Fibroblast of upper back skin (primary cell): ENCODE data around the gene TTL.
"Not testable (repeated sequence)": the region's sequence is repeated elsewhere in the genome, so short reads cannot be mapped to it uniquely, and the experiment has no call there.

Source experiments
- DNase-seq: peaks from one replicate; pipeline ENCODE4 v3.0.0-alpha.2; 2013

The TTL gene

DNA sequence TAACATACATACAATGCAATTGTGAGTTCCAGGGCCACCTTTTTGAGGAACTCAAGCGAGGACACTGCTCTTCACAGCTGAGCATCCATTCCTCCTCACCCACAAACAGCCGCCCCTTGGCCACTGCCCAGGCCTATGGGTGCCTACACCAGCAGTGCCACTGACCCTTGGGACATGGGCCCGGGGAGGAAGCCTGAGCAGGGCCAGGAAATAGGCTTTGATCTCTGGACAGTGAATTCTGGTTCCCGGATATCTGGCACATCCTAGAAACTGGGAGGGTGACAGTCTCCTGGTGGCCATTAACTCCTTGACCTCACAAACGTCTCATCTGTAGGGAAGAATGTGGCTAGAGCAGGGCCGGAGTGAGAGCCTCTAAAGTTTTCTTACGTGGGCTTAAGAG lies 5.5 kb upstream of the TTL start:
- DNase-seq: no peak

DNA sequence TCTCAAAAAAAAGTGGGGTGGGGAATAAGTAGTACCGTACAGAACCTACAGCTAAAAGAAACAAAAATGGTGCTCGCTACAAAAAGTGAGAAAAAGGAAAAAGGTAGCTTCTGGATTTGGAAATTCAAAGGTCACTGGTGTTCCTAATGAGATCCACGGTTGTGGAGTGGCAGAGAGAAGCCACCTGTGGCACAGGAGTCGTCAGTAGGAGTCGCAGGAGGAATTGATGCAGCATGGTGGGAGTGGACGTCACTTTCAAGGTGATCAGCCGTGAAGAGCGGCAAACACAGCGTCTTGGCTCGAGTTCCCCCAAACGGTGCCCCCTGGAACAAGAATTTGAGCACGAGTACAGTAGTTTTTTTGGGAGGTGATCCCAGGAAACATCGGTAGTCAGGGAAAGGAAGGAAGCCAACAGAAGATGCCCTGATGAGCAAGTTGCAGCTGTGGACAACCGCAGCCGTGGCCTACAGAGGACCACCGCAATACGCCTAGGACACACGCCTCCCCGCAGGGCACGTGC lies 1.4 kb upstream of the TTL start:
- DNase-seq: no peak

DNA sequence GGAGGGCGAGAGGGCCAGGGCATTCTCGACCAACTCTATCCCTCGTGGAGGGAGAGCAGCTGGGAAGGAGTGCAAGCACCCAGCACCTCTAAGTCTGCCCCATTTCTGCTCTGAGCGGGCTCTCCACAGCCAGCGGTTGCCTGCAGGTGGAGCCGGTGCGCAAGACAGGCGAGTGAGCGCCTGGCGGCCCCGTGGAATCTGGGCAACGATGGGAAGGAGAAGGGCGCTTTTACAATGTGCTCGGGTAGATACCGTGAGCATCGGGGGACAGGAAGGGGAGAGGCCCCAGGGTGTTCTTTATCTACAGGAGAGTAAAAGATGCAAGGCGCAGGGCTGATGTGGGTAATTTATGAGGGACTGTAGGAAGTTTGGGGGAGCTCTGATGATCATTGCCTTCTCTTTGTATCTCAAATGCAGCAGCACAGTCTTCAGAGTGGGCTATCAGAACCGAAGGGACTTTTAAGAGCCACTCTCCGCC lies 867 bp upstream of the TTL start:
- peak; percentile 73 for DNase-seq

DNA sequence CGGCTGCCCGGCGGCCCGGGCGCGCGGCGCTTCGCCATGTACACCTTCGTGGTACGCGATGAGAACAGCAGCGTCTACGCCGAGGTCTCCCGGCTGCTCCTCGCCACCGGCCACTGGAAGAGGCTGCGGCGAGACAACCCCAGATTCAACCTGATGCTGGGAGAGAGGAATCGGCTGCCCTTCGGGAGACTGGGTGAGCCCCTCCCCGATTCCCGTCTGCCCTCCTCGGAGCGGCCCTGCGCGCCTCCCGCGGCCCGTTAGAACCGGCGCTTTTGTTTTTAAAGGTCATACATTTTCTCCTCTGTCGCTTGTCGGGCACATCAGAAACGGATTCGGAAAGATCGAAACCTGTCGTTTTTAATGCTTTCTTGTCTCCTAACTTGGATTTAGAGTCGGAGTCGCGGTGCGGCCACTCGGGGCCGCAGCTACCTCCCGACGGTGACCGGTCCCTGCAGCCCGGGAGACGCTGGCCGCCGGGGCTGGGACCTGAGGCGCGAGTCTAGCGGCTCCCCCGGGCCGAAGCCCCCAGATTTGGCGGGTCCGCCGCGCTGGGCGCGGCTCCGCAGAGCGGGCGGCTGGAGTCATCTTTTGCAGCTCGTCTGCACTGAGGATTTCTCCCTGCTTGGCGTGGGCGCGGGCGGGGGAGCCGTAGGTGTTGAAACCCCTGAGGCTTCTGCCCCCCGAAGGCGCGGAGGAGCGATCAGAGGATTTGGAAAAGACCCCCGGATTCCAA lies 519 bp downstream of the TTL start:
- DNase-seq: peak; percentile 28

DNA sequence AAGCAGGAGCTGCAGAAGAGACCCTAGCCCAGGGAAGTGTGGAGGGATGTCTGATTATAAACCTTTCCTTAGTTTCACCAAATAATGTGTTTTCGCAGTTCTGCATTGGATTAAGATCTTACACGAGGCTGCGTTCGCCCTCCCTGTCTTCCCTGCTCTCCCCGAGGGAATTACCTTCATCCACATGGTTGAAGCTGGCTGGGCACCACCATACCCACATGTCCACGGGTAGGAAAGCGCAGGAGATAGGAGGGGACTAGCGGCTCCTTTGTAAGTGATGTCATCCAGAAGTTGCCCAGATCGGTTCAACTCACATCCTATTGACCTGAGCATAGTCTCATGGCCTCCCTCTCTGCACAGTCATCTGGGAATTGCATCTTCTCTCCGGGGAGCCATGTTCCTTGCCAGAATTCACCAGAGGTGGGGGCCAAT lies 1.1 kb downstream of the TTL start:
- peak; percentile 38 for DNase-seq

DNA sequence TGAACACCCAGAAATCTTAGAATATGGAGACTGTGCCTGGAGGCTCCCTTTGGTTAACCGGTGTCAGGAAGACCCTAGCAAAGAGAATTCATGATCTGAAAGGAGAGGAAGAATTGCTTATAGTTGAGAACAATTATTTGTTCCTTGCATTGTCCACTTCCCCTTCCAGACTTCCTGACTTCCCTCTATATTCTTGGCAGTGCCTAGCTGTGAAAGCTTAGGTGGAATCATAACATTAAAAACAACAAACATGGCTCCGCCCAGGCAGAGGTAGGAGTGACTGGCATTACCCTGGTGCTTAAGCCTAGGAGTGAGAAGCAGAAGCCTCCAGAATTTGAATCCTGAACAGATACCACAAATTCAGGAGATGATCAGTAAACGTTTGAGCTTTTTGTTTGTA lies 1.9 kb downstream of the TTL start:
- no peak for DNase-seq

DNA sequence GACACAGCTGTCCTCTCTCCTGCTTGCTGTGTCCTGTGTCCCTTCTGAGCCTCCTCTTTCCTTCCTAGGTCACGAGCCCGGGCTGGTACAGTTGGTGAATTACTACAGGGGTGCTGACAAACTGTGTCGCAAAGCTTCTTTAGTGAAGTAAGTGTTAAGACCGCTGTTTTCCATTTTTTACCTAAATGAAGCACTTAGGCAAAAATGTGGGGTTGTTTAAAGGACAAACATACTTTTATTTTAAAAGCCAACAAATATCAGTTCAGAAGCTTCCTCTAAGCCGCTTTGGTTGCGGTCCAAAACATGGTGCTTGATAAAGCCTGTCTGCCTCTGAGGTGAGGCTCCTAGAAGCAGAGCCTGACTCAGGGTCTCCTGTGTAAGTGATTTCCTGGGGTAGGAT lies 3.9 kb downstream of the TTL start:
- no peak for DNase-seq

DNA sequence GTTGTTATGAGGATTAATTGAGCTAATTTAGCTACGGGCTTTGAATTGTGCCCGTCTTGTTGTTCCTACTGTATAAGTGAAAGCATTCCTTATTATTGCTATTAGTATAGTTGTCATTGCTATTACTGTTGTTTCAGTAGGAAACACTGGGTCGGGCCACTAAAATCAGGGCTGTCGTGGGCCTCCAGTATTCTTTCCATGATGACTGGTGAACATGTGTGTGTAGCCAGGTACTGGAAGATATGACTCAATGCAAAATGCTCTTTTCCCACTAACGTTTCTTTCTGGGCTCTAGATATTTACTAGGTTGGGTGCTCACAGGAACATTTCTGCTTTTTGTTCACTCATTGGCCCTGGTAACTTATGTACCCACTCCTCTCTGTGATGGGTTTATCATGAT lies 4.9 kb downstream of the TTL start:
- no peak for DNase-seq

DNA sequence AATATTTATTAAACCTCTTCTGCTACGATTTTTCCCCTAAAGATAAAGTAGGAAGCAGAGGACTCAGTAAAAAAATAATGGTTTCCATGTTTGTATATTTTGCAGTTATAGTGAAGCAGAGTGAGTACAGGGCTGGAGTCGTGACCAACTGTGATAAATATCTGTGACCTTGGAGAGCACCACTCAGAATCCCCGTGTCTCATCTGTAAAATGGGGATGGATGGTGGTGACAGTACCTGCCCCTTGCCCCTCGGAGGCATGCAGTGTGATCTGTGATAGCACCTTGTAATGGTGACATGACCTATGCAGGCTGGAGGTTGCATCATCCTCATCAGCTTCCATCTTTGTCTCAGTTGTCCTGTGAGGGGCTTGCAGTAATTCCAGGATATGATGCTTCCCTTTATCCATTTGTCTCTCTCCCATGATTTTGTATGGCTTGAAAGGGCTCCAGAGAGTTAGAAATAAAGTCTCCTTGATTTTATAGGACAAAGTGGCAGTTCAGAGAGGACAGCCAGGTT lies 5.5 kb downstream of the TTL start:
- no peak for DNase-seq

DNA sequence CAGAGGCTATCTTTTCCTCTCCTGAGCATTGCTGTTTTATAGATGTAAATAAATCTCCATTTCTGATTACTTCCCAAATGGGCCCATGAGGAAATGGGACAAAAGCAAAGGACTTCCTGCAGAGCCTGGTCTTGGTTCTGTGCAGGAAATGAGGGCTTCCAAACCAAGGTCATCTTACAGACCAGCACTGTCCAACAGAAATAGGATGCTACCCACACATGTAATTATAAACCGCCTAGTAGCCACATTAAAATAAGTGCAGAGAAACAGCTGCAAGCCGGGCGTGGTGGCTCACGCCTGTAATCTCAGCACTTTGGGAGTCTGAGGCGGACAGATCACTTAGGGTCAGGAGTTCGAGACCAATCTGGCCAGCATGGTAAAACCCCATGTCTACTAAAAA lies 6.2 kb downstream of the TTL start:
- DNase-seq: no peak

DNA sequence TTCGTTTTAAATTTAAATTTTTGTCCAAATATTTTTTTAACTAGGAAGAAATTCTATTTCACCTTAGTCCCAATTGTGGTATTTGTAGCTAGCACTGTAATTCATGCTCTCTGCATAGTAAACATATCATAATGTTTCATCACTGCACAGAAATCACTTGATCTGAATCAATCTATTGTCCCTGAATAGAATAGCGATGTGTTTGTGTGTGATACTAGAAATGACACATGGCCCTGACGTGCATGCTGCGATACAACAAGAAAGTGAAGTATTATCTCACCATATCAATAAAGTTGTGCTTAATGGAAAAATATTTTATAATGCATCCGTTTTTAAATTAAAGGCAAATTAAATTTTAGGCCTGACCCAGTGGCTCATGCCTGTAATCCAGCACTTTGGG lies 10.0 kb downstream of the TTL start:
- DNase-seq: no peak

DNA sequence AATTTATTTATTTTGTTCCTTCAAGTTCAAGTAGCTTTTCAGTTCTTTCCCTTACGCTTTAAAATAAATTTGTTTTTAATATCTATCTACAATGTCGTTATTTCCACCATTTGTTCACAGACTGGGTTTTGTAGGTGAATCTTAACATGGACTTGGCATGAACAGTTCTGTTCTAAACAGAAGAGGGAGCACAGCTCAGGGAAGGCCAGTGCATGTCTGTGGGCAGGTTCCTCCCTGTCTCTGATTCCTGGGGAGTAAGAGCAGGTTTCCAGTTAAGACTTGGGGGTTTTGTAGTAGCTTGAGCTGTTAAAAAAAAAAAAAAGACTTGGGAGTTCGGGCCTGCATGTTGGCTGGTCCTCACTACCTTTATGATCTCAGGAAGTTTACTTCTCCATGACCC lies 11.1 kb downstream of the TTL start:
- DNase-seq: no peak

DNA sequence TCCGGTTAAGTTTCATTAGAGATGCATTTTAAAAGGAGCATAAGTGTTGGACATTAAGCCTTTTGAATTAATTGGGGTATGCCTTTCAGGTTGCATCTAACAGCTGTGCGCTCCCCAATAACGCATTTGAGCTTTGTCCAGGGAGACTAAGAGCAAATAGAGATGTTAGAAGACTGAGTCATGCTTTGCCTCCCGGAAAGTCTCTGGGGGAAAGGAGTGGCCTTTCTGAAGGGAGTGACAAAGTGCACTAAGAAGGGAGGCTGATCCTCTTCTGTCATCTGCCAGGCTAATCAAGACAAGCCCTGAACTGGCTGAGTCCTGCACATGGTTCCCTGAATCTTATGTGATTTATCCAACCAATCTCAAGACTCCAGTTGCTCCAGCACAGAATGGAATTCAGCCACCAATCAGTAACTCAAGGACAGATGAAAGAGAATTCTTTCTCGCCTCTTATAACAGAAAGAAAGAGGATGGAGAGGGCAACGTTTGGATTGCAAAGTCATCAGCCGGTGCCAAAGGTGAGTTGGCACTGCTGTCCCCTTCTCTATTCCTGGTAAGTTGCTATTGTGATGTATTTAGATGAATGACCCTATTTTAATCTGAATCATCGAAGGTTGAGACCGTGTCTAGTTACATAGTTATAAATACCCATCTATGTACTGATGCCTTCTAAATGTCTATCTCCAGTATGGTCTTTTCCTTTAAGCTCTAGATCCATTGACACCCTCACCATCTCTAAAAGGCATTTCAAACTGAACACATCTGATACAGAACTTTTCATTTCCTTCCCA lies 12.1 kb downstream of the TTL start:
- DNase-seq: peak; percentile 71

DNA sequence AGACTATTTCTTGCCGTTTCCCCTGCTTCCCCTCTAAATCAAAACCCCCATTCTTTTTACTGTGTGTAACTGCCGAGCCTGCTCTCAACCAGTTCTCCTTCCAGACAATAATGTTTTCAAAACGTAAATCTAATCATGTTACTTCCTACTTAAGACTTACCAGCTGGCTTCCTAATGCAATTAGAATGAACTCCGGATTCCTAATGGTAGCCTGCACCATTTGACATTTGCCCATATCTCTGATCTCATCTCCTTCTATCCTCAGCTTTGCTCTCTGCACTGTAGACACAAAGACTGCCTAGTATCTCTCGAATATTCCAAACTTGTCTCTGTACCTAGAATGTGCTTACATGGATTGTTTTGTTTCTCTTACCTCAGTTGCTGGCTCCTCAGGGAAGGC lies 12.9 kb downstream of the TTL start:
- no peak for DNase-seq

DNA sequence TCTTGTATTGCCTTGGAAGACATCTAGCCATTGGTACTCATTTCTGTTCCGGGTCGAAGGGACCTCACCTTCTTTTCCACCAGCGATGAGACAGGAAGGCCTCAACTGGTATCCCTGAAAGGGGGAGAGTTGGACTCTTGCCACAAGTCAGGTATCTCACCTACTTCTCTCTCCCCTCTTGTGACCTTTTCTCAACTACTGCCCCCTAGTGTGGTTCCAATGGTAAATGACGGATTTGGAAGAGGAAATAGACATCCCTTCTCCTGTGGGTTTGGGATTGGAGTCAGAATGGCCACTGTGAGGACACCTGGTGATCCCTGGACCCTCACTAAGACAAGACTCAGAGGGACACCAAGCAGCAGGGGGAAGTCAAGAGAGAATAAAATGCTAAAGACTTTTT lies 13.9 kb downstream of the TTL start:
- not testable (repeated sequence) for DNase-seq

DNA sequence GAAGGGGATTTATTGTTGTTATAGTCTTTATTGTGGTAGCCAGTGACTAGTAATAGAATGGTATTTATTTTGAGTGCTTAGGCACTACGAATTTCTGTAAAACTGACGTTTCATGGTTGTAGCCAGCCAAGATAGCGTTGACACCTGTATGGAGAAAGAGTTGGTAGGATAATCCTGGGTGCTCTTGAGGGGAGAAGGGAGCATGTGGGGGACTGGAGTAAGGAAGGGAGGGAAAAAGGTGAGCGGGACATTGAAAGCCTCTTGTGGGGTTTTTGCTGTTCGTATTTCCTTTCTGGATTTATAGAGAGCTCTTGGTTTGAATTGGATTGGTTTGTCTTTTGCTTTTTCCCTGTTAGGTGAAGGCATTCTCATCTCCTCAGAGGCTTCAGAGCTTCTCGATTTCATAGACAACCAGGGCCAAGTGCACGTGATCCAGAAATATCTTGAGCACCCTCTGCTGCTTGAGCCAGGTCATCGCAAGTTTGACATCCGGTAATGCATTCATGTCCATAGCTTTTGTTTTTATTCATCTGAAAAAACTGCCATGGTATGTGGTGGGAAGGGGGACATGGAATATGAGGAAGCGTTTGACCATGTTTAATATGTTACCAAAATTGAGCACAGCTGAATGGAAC lies 19.0 kb downstream of the TTL start:
- DNase-seq: peak; percentile 47

DNA sequence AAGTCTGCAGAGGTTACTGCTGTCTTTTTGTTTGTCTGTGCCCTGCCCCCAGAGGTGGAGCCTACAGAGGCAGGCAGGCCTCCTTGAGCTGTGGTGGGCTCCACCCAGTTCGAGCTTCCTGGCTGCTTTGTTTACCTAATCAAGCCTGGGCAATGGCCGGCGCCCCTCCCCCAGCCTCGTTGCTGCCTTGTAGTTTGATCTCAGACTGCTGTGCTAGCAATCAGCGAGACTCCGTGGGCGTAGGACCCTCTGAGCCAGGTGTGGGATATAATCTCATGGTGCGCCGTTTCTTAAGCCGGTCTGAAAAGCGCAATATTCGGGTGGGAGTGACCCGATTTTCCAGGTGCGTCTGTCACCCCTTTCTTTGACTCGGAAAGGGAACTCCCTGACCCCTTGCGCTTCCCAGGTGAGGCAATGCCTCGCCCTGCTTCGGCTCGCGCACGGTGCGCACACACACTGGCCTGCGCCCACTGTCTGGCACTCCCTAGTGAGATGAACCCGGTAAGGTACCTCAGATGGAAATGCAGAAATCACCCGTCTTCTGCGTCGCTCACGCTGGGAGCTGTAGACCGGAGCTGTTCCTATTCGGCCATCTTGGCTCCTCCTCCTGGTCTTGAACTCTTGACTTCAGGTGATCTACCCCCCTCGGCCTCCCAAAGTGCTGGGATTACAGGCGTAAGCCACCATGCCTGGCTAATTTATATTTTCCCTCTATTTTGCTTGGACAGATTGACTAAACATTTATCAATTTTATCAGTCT lies 27.5 kb downstream of the TTL start:
- DNase-seq: not testable (repeated sequence)

DNA sequence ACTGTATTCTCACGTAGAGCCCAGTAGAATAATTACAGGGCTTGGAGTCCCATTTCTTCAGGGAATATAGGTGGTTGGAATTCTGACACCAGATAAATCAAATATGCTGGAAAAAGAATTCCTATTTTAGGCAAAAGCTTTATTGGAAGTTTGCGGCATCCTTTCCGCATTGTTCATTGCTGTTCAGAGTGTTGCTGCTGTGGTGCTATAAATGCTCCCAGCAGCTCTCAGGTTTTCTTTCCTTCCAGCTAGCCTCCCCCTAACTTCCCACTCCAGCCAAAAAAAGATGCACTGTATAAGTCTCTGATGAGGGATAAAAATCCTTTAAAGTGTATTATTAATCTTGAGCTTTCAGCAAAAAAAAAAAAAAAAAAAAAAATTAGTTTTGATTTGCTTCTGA lies 34.8 kb downstream of the TTL start:
- no peak for DNase-seq

DNA sequence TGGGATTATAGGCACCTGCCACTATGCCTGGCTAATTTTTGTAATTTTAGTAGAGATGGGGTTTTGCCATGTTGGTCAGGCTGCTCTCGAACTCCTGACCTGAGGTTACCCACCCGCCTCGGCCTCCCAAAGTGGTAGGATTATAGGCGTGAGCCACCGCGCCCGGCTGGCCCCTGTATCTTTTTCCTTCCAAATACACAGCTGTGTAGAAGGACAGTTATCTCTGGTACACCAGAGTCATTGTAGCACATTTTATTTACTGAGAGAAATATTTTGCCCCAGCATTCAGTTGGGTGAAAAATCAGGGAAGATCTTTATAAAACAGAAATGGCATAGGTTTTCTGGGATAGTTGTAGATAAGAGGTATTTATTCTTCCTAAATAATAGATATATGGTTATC lies 36.9 kb downstream of the TTL start:
- DNase-seq: no peak

DNA sequence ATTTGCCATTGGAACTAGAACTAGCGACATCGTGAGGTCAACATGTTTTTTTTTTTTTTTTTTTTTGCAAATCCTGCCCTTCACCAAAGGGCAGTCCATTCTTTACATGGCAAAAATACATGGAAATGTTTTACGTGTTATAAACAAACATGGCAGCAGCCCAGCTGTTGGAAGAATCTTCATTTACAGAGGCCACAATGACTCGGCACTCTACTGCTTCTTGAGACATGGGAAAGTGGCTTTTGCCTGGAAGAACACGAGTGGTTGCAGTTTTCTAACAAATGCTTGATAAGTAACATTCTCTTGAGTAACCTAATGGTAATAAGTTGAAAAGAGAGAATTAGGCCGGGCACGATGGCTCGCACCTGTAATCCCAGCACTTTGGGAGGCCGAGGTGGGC lies 37.5 kb downstream of the TTL start:
- DNase-seq: no peak

DNA sequence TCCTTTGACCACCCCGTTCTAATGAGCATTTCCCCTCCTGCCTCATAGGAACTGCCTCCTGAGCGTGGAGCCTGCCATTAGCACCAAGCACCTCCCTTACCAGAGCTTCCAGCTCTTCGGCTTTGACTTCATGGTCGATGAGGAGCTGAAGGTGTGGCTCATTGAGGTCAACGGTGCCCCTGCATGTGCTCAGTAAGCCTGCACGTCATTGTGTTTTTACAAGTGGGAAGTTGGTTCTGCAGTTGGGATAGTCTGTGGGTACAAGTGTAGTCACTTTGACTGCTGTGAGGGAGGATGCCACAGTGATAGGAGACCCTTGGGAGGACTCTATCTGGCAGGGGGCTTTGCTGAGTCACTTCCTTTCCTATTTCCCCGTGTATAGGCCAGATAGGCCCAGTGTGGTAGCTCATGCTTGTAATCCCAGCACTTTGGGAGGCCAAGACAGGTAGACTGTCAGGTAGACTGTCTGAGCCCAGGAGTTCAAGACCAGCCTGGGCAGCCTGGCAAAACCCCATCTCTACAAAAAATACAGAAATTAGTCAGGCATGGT lies 38.4 kb downstream of the TTL start:
- no peak for DNase-seq

DNA sequence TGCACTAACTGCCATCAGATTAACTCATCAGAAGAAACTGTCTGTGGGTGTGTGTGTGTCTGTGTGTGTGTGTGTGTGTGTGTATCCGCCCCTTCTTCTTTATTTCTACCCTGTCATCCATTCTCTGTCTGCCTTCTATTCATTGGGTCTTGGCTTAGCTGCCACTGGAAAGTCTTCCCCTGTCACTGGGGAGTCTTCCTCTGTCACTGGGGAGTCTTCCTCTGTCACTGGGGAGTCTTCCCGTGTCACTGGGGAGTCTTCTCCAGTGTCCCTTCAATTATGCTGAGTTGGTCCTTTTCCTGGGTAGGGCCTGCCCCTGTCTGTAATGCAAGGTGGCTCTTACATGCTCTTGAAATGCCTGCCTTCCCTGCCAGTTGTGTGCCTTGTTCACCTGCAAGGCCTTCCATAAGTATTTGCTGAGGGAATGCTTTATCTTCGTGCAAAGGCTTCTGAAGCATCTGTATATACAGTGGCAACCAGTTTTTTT lies 41.4 kb downstream of the TTL start:
- DNase-seq: no peak
